Measurements from ENCODE around the gene HDAC4. TPM values are rescaled to one million over a fixed set of nuclear protein-coding genes. Genes with fewer than 3 reads are reported as not detected.
A peak's percentile ranks its signal among the peaks of the same experiment; 100 is the strongest.

HDAC4 gene
- total and polyA plus RNA-seq, 7 donors = 7.9 to 329 (median 129) TPM

DNA sequence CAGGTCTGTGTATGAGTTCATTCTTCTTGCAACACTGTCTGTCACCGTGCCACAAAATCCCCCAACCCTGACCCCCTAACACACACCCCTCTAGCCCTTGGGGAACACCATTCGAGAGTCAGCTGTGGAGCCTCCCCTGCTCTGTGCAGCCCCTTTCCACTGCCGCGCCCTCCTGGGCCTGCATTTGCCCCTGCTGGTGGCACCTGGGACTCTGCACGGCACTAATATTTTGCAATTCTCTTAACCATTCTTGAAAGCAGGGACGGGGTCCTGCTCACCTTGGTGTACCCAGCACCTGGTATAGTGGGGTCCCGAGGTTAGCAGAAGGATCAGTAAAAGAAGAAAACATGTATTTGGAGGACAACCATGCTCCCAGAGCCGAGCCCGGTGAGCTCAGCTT is 124.0 kb downstream of the HDAC4 start:
- DNase-seq (no peak), ATAC-seq (peak in 2 of 4 donors; percentile 5 to 8)
- Histone ChIP-seq H3K27me3 (ENCODE audit: insufficient read depth in 3 of 3, low read length in 2 of 3) (no peaks in the 10 kb centered on the region), H3K9me3 (no peaks in the 10 kb centered on the region), H3K36me3 (ENCODE audit: insufficient read depth in 1 of 2, low read depth in 1 of 2) (no peaks in the 10 kb centered on the region), H3K4me1 (peaks cover 83% of the 10 kb centered on the region), H3K4me3 (peak overlapping the region; percentile 63), H3K27ac (peak overlapping the region; percentile 93)
- TF ChIP-seq CTCF (IDR thresholded peaks at IDR 0.05) = peak; percentile 19
- intact Hi-C loops (cut with DNase I) = loop anchor here (2.0 kb wide), 2 partner anchors 26 to 34 kb away; no protein-coding TSS in a partner anchor
- 50 to 71% (median 61%) methylated on average over 9 of the region's 9 CpGs for WGBS, 3 donors

GRCh38 chr2:239275847-239276831 is 124.7 kb downstream of the HDAC4 start:
- H3K4me1 ChIP-seq = peaks cover 89% of the 10 kb centered on the region
- intact Hi-C loops (cut with DNase I) = loop anchor here (2.0 kb wide), 2 partner anchors 27 to 35 kb away; no protein-coding TSS in a partner anchor
- peaks cover 0 to 1% of the 10 kb centered on the region in 2 donors for H3K36me3 ChIP-seq (ENCODE audit: insufficient read depth in 1 of 2, low read depth in 1 of 2)
- 32 to 48% (median 33%) methylated on average over 31 of the region's 31 CpGs for WGBS, 3 donors
- peak; percentile 87 to 94 for DNase-seq
- no peaks in the 10 kb centered on the region for H3K27me3 ChIP-seq (ENCODE audit: insufficient read depth in 3 of 3, low read length in 2 of 3)
- peak; percentile 69 to 75 (median 70) for ATAC-seq
- H3K4me3 ChIP-seq = peak overlapping the region; percentile 63
- peak overlapping the region; percentile 93 for H3K27ac ChIP-seq
- H3K9me3 ChIP-seq = no peaks in the 10 kb centered on the region
- TF ChIP-seq CTCF (IDR thresholded peaks at IDR 0.05) = no peak

GRCh38 chr2:239275044-239275685 is 125.7 kb downstream of the HDAC4 start:
- no peak for TF ChIP-seq CTCF (IDR thresholded peaks at IDR 0.05)
- intact Hi-C loops (cut with DNase I) = no loop called here
- peak overlapping the region; percentile 93 for H3K27ac ChIP-seq

GRCh38 chr2:239274391-239275043 is 126.3 kb downstream of the HDAC4 start:
- H3K4me1 ChIP-seq = peaks cover 94% of the 10 kb centered on the region
- intact Hi-C loops (cut with DNase I) = no loop called here
- no peaks in the 10 kb centered on the region for H3K9me3 ChIP-seq
- peaks cover 0 to 3% of the 10 kb centered on the region in 2 donors for H3K36me3 ChIP-seq (ENCODE audit: insufficient read depth in 1 of 2, low read depth in 1 of 2)
- H3K27ac ChIP-seq = peak overlapping the region; percentile 93
- peak overlapping the region; percentile 63 for H3K4me3 ChIP-seq
- DNase-seq (peak; percentile 79 to 86), ATAC-seq (peak; percentile 36 to 50 (median 38))
- TF ChIP-seq CTCF (IDR thresholded peaks at IDR 0.05) = no peak
- WGBS, 3 donors = 54 to 67% (median 59%) methylated on average over 16 of the region's 16 CpGs
- H3K27me3 ChIP-seq (ENCODE audit: insufficient read depth in 3 of 3, low read length in 2 of 3) = no peaks in the 10 kb centered on the region

More at GRCh38 chr2:239275044-239275685, 125.7 kb downstream of the HDAC4 start:
- no peaks in the 10 kb centered on the region for H3K9me3 ChIP-seq
- H3K4me1 ChIP-seq = peaks cover 94% of the 10 kb centered on the region
- whole genome bisulfite sequencing, 3 donors = 29 to 43% (median 30%) methylated on average over 29 to 34 of the region's 34 CpGs
- peak overlapping the region; percentile 63 for H3K4me3 ChIP-seq
- peak; percentile 89 to 94 for DNase-seq
- ATAC-seq = peak; percentile 64 to 73 (median 68)
- H3K36me3 ChIP-seq (ENCODE audit: insufficient read depth in 1 of 2, low read depth in 1 of 2) = peaks cover 0 to 3% of the 10 kb centered on the region in 2 donors
- no peaks in the 10 kb centered on the region for H3K27me3 ChIP-seq (ENCODE audit: insufficient read depth in 3 of 3, low read length in 2 of 3)

All from psoas muscle (tissue), 8 donors.